GM13976 (cell line): Measurements from ENCODE around the gene PRDM1.

Experiments
- DNase-seq: peaks from one replicate; pipeline ENCODE4 v3.0.0; 2012; ENCODE audit warnings: low spot score
- CTCF ChIP-seq: IDR thresholded peaks from 2 replicates; pipeline ENCODE4 v1.5.1; 2012; ENCODE audit warnings: borderline replicate concordance, mild to moderate bottlenecking; ENCODE audit not compliant: insufficient read depth; ENCODE audit errors: extremely low read depth, missing control alignments, control extremely low read depth
- in situ Hi-C: fragments of 300-500 bp; cut with MboI; formaldehyde crosslinking; loops from one replicate; pipeline ENCODE4 v1.12.0; 2022; ENCODE audit warnings: low sequenced_read_pairs, mixed read lengths, inconsistent platforms; ENCODE audit not compliant: unreplicated experiment

Gene PRDM1

GRCh38 chr6:106114492-106114891 lies 28.4 kb downstream of the PRDM1 start:
- in situ Hi-C loops: no loop called here
- DNase-seq: peak; percentile 60
- TF ChIP-seq CTCF: no peak

DNA sequence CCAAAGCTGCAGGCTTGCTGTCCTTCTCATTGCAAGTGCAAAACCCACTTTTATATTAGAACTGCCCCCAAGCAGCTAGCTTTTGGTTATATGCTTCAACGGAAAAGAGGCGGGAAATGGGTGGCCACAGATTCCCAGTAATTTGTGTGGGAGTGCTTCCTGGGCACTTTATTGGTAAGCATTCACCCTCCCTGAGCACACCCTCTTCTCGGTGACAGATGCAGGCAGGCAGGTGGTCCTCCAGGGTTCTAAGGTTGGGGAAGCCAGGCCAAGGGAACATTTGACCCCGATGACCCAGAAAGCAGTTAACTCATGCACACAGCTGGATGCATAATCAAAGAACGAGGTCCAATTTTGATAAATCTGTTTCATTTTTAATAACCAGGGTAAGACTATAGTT lies 29.1 kb downstream of the PRDM1 start:
- DNase-seq: no peak
- in situ Hi-C loops: no loop called here
- no peak for TF ChIP-seq CTCF

GRCh38 chr6:106116125-106116832 lies 30.1 kb downstream of the PRDM1 start:
- no peak for TF ChIP-seq CTCF
- in situ Hi-C loops: no loop called here
- DNase-seq: no peak

GRCh38 chr6:106117579-106117978 lies 31.4 kb downstream of the PRDM1 start:
- in situ Hi-C loops: no loop called here
- peak; percentile 42 for DNase-seq
- no peak for TF ChIP-seq CTCF

- no peak for TF ChIP-seq CTCF
- DNase-seq: no peak
- in situ Hi-C loops: no loop called here
These were observed 32.8 kb downstream of the PRDM1 start for GRCh38 chr6:106118835-106119431.

DNA sequence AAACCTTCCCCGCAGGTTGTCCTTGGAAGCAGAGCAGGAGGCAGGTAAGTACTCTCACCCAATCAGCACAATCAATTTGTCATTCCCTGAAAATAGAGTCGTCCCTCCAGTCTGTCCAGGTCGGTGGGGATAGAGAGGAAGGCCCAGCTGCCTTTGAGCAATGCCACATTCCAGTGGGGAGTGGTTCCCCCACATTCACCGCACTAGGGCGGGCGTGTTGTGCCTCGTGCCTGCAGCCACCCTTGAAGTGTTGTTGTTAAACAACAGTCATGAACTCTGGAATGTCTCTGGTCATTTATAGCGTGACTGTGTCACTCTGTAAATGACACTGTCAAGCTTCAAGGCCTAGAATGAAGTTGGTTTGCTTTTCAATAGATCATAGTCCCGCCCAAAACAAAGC lies 33.4 kb downstream of the PRDM1 start:
- TF ChIP-seq CTCF: no peak
- in situ Hi-C loops: no loop called here
- no peak for DNase-seq
